PC-9 (cell line): ENCODE measurements around the gene EMX2.

Experiments used
- EZH2 ChIP-seq: fragments of 200-600 bp; sonication (generic); IDR thresholded peaks from 2 replicates; pipeline ENCODE4 v1.8.0; 2017; ENCODE audit warnings: antibody characterized with exemption, low read depth
- TF ChIP-seq, protein P1 (sequence below): fragments of 200-600 bp; sonication (generic); conservative IDR thresholded peaks from 2 replicates; pipeline ENCODE4 v1.6.1; 2017; ENCODE audit warnings: mixed run types, antibody characterized with exemption, mild to moderate bottlenecking, moderate library complexity

DNA sequence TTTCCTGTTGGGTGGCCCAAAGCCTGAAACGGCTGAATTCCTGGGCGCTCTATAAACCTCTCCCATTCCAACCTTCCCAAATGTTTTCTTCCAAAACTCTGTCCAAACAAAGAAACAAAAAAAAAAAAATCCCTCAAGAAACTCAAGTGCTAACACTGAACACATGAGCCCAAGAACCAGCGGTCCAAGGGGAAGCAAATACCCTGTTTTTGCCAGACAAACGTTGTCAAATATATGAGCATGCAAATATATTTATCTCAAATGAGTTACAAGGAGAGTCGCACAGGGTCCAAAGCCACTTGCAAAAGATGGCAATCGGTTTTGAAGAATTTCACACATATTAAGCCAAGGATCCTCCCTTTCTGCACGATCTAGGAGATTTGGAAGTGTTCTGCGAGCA, 23.3 kb upstream of the EMX2 start:
- no peak for TF ChIP-seq EZH2
- TF ChIP-seq, protein P1, sequence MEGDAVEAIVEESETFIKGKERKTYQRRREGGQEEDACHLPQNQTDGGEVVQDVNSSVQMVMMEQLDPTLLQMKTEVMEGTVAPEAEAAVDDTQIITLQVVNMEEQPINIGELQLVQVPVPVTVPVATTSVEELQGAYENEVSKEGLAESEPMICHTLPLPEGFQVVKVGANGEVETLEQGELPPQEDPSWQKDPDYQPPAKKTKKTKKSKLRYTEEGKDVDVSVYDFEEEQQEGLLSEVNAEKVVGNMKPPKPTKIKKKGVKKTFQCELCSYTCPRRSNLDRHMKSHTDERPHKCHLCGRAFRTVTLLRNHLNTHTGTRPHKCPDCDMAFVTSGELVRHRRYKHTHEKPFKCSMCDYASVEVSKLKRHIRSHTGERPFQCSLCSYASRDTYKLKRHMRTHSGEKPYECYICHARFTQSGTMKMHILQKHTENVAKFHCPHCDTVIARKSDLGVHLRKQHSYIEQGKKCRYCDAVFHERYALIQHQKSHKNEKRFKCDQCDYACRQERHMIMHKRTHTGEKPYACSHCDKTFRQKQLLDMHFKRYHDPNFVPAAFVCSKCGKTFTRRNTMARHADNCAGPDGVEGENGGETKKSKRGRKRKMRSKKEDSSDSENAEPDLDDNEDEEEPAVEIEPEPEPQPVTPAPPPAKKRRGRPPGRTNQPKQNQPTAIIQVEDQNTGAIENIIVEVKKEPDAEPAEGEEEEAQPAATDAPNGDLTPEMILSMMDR = no peak
